ENCODE measurements around the gene GRAMD2B. TPM values are rescaled to one million over a fixed set of nuclear protein-coding genes. Genes with fewer than 3 reads are reported as not detected.

GRAMD2B gene
- total RNA-seq, 1 donor from 2014 or later: 11.0 TPM

GRCh38 chr5:126472538-126472889 is 49.3 kb downstream of the GRAMD2B start:
- no peak overlapping the region for H3K27ac ChIP-seq
- no peak overlapping the region for H2AFZ ChIP-seq (replicated peaks)
- no peak overlapping the region for H3K4me3 Mint-ChIP-seq
- H3K4me1 Mint-ChIP-seq: peaks cover 10% of the 10 kb centered on the region
- H3K4me1 ChIP-seq: no peaks in the 10 kb centered on the region
- peaks cover 3% of the 10 kb centered on the region for H3K9me3 Mint-ChIP-seq
- peaks cover 4% of the 10 kb centered on the region for H3K36me3 Mint-ChIP-seq
- H3K4me2 ChIP-seq: no peak overlapping the region
- no peaks in the 10 kb centered on the region for H3K79me2 ChIP-seq (ENCODE audit: low read depth)
- no peak for DNase-seq (ENCODE audit: low spot score)
- no peak overlapping the region for H3K4me3 ChIP-seq
- H3K27ac Mint-ChIP-seq: no peak overlapping the region
- H4K20me1 ChIP-seq (ENCODE audit: low read depth): no peaks in the 10 kb centered on the region
- H3K27me3 Mint-ChIP-seq (ENCODE audit: insufficient read depth, low read depth): no peaks in the 10 kb centered on the region
- TF ChIP-seq EZH2 (IDR thresholded peaks at IDR 0.05): no peak
- no peak for TF ChIP-seq EZH2phosphoT487 (IDR thresholded peaks at IDR 0.05)
- no peak for TF ChIP-seq CTCF (IDR thresholded peaks at IDR 0.05)
- H3K9ac ChIP-seq: no peak overlapping the region
- H3K9me3 ChIP-seq (ENCODE audit: low read depth): no peaks in the 10 kb centered on the region
- H3F3A ChIP-seq (ENCODE audit: low read depth): no peaks in the 10 kb centered on the region
- no peaks in the 10 kb centered on the region for H3K36me3 ChIP-seq
- no peaks in the 10 kb centered on the region for H3K27me3 ChIP-seq

GRCh38 chr5:126477294-126478117 is 54.3 kb downstream of the GRAMD2B start:
- no peak overlapping the region for H2AFZ ChIP-seq (replicated peaks)
- no peak overlapping the region for H3K27ac Mint-ChIP-seq
- H3K36me3 Mint-ChIP-seq: peaks cover 4% of the 10 kb centered on the region
- peaks cover 9% of the 10 kb centered on the region for H3K4me1 Mint-ChIP-seq
- no peak overlapping the region for H3K9ac ChIP-seq
- H3K9me3 ChIP-seq (ENCODE audit: low read depth): no peaks in the 10 kb centered on the region
- no peak overlapping the region for H3K4me2 ChIP-seq
- no peaks in the 10 kb centered on the region for H4K20me1 ChIP-seq (ENCODE audit: low read depth)
- no peak for DNase-seq (ENCODE audit: low spot score)
- H3K27ac ChIP-seq: no peak overlapping the region
- H3K27me3 ChIP-seq: no peaks in the 10 kb centered on the region
- no peaks in the 10 kb centered on the region for H3K79me2 ChIP-seq (ENCODE audit: low read depth)
- TF ChIP-seq EZH2 (IDR thresholded peaks at IDR 0.05): no peak
- TF ChIP-seq CTCF (IDR thresholded peaks at IDR 0.05): no peak
- no peak for TF ChIP-seq EZH2phosphoT487 (IDR thresholded peaks at IDR 0.05)
- H3K27me3 Mint-ChIP-seq (ENCODE audit: insufficient read depth, low read depth): no peaks in the 10 kb centered on the region
- H3K9me3 Mint-ChIP-seq: peaks cover 3% of the 10 kb centered on the region
- no peaks in the 10 kb centered on the region for H3F3A ChIP-seq (ENCODE audit: low read depth)
- peaks cover 2% of the 10 kb centered on the region for H3K4me1 ChIP-seq
- no peak overlapping the region for H3K4me3 ChIP-seq
- no peak overlapping the region for H3K4me3 Mint-ChIP-seq
- H3K36me3 ChIP-seq: no peaks in the 10 kb centered on the region

GRCh38 chr5:126479810-126480209 is 56.6 kb downstream of the GRAMD2B start:
- H3K27ac ChIP-seq: no peak overlapping the region
- DNase-seq (ENCODE audit: low spot score): no peak
- no peaks in the 10 kb centered on the region for H3K9me3 ChIP-seq (ENCODE audit: low read depth)

More at GRCh38 chr5:126479810-126480209, 56.6 kb downstream of the GRAMD2B start:
- H3K27me3 Mint-ChIP-seq (ENCODE audit: insufficient read depth, low read depth): no peaks in the 10 kb centered on the region
- Histone ChIP-seq H3K27me3 (no peaks in the 10 kb centered on the region), H3K9ac (peak overlapping the region; percentile 12), H3F3A (ENCODE audit: low read depth) (no peaks in the 10 kb centered on the region), H3K4me1 (peaks cover 14% of the 10 kb centered on the region), H3K4me3 (no peak overlapping the region), H3K79me2 (ENCODE audit: low read depth) (no peaks in the 10 kb centered on the region), H4K20me1 (ENCODE audit: low read depth) (no peaks in the 10 kb centered on the region), H3K4me2 (no peak overlapping the region), H2AFZ (replicated peaks) (no peak overlapping the region), H3K36me3 (no peaks in the 10 kb centered on the region)
- no peak overlapping the region for H3K4me3 Mint-ChIP-seq
- H3K36me3 Mint-ChIP-seq: peaks cover 11% of the 10 kb centered on the region
- peaks cover 3% of the 10 kb centered on the region for H3K9me3 Mint-ChIP-seq
- H3K27ac Mint-ChIP-seq: no peak overlapping the region
- TF ChIP-seq EZH2phosphoT487 (IDR thresholded peaks at IDR 0.05) (no peak), CTCF (IDR thresholded peaks at IDR 0.05) (no peak), EZH2 (IDR thresholded peaks at IDR 0.05) (no peak)
- peaks cover 13% of the 10 kb centered on the region for H3K4me1 Mint-ChIP-seq
